Mesendoderm (in vitro differentiated cells): ENCODE results near the gene SF3B3.

Source experiments
- DNase-seq: peaks from one replicate; pipeline ENCODE4 v3.0.0; 2013
- H2AK5ac ChIP-seq: 2 replicates; pipeline ENCODE4 v1.6.1; 2013; ENCODE audit warnings: low read length, inconsistent platforms
- H2BK120ac ChIP-seq: 2 replicates; pipeline ENCODE4 v1.6.1; 2013; ENCODE audit warnings: low read depth, mild to moderate bottlenecking, low read length, moderate library complexity, mixed read lengths
- H2BK15ac ChIP-seq: replicated peaks from 2 replicates; pipeline ENCODE4 v1.6.1; 2013; ENCODE audit warnings: low read depth, mild to moderate bottlenecking, moderate library complexity
- H2BK5ac ChIP-seq: 2 replicates; pipeline ENCODE4 v1.6.1; 2013; ENCODE audit warnings: low read length, inconsistent platforms
- H3K18ac ChIP-seq: 2 replicates; pipeline ENCODE4 v1.6.1; 2013; ENCODE audit warnings: mild to moderate bottlenecking, low read length, mixed read lengths
- H3K23ac ChIP-seq: one replicate; pipeline ENCODE4 v1.6.1; 2013; ENCODE audit warnings: low read length
- H3K27ac ChIP-seq: 2 replicates; pipeline ENCODE4 v1.5.1; 2013; ENCODE audit warnings: low read depth, mild to moderate bottlenecking, inconsistent platforms, low read length, moderate library complexity
- H3K27me3 ChIP-seq: 2 replicates; pipeline ENCODE4 v1.6.1; 2013; ENCODE audit warnings: low read length, control low read depth, mild to moderate bottlenecking, inconsistent platforms; ENCODE audit not compliant: insufficient read depth, poor library complexity
- H3K36me3 ChIP-seq: 2 replicates; pipeline ENCODE4 v1.6.1; 2013; ENCODE audit warnings: low read length, inconsistent platforms; ENCODE audit not compliant: control insufficient read depth, insufficient read depth
- H3K4ac ChIP-seq: one replicate; pipeline ENCODE4 v1.6.1; 2013; ENCODE audit warnings: low read depth, mild to moderate bottlenecking, low read length, moderate library complexity
- H3K4me1 ChIP-seq: 2 replicates; pipeline ENCODE4 v1.6.1; 2013; ENCODE audit warnings: low read depth, low read length, inconsistent platforms; ENCODE audit not compliant: control insufficient read depth
- H3K4me2 ChIP-seq: 2 replicates; pipeline ENCODE4 v1.6.1; 2013; ENCODE audit warnings: low read length
- H3K4me3 ChIP-seq: 2 replicates; pipeline ENCODE4 v1.5.1; 2013; ENCODE audit warnings: mild to moderate bottlenecking, low read length
- H3K56ac ChIP-seq: one replicate; pipeline ENCODE4 v1.6.1; 2013; ENCODE audit warnings: low read length
- H3K79me1 ChIP-seq: 2 replicates; pipeline ENCODE4 v1.6.1; 2013; ENCODE audit warnings: low read length, inconsistent platforms
- H3K79me2 ChIP-seq: 2 replicates; pipeline ENCODE4 v1.6.1; 2013; ENCODE audit warnings: mild to moderate bottlenecking, low read length; ENCODE audit not compliant: control insufficient read depth, insufficient read depth
- H3K9ac ChIP-seq: 2 replicates; pipeline ENCODE4 v1.6.1; 2013; ENCODE audit warnings: low read length, inconsistent platforms
- H4K5ac ChIP-seq: one replicate; pipeline ENCODE4 v1.6.1; 2013; ENCODE audit warnings: low read length
- H4K8ac ChIP-seq: one replicate; pipeline ENCODE4 v1.6.1; 2013; ENCODE audit warnings: low read depth, mild to moderate bottlenecking, control low read depth, low read length, moderate library complexity
- WGBS: extraction: QIAGEN DNeasy Blood & Tissue Kit; methylation state at CpG from one replicate; pipeline ENCODE4 v1.1.7; 2013; ENCODE audit warnings: low lambda C conversion rate, missing lambda C conversion rate; ENCODE audit not compliant: insufficient coverage; ENCODE audit errors: extremely low coverage; 5-methylcytosine and 5-hydroxymethylcytosine counted together

The SF3B3 gene

DNA sequence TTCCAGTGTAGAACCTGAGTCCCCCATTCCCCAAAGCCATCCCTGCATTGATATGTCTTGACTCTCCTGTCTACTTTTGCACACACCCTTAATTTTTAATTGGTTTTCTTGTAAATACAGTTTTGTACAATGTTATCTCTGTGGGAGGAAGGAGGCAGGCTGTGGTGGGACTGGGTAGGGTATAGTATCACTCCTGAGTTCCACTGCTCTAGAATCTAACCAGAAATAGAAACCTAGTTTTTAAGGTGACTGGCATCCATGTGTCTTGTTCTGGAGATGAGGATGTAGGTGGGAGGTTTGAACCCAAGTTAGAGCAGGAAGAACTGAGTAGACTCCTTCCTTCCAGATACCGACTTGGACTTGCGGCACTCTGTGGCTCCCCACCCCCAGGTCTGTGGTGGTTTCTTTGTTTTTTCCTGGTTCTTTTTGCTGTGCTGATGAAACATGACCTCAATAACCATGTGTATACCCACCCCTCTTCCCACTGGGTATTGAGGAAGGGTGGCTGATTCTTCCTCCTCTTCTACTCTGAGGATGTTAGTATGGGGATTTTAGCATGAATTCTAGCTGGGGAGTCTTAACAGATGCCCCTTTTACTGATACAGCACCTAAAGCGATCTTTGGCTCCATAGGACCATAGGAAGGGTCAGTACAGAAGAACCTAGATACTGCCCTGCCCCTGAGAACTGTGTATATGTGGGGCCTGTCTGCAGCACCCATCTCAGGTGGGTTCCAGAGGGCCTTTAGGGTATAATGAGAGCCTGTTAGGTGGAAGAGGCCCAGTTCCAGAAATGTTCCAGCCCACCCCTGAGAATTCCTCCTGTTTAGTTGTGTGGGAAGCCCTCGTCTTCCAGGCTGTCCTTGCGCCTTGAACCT lies 48.7 kb downstream of the SF3B3 start:
- Histone ChIP-seq H2AK5ac (no peak overlapping the region), H2BK120ac (no peak overlapping the region), H3K4me2 (no peak overlapping the region), H3K9ac (no peak overlapping the region), H3K36me3 (peaks cover 41% of the 10 kb centered on the region), H3K79me1 (peaks cover 7% of the 10 kb centered on the region), H2BK5ac (no peak overlapping the region), H3K4me3 (no peak overlapping the region), H3K79me2 (no peaks in the 10 kb centered on the region), H3K23ac (no peak overlapping the region), H4K8ac (no peak overlapping the region), H3K18ac (no peak overlapping the region), H3K27ac (no peak overlapping the region), H3K27me3 (no peaks in the 10 kb centered on the region), H3K4ac (no peak overlapping the region), H3K56ac (no peak overlapping the region), H4K5ac (no peak overlapping the region), H3K4me1 (no peaks in the 10 kb centered on the region), H2BK15ac (no peak overlapping the region)
- DNase-seq = no peak
- no CpG with 5 or more reads among the region's 5 CpGs for WGBS

- H3K79me1 ChIP-seq = peaks cover 7% of the 10 kb centered on the region
- no peak overlapping the region for H3K9ac ChIP-seq
- no peak overlapping the region for H3K4me2 ChIP-seq
- H2AK5ac ChIP-seq = no peak overlapping the region
- H2BK5ac ChIP-seq = no peak overlapping the region
- no peak overlapping the region for H2BK15ac ChIP-seq
- no peak overlapping the region for H4K8ac ChIP-seq
- no peak overlapping the region for H2BK120ac ChIP-seq
- H3K18ac ChIP-seq = no peak overlapping the region
- no peaks in the 10 kb centered on the region for H3K79me2 ChIP-seq
- H3K4ac ChIP-seq = no peak overlapping the region
- peaks cover 40% of the 10 kb centered on the region for H3K36me3 ChIP-seq
- no peak for DNase-seq
- H3K4me3 ChIP-seq = no peak overlapping the region
- H3K27me3 ChIP-seq = no peaks in the 10 kb centered on the region
- H3K4me1 ChIP-seq = no peaks in the 10 kb centered on the region
- WGBS = no CpG with 5 or more reads among the region's 2 CpGs
- H3K23ac ChIP-seq = no peak overlapping the region
- H4K5ac ChIP-seq = no peak overlapping the region
- no peak overlapping the region for H3K27ac ChIP-seq
- H3K56ac ChIP-seq = no peak overlapping the region
These were observed 49.3 kb downstream of the SF3B3 start for GRCh38 chr16:70572926-70573270.

DNA sequence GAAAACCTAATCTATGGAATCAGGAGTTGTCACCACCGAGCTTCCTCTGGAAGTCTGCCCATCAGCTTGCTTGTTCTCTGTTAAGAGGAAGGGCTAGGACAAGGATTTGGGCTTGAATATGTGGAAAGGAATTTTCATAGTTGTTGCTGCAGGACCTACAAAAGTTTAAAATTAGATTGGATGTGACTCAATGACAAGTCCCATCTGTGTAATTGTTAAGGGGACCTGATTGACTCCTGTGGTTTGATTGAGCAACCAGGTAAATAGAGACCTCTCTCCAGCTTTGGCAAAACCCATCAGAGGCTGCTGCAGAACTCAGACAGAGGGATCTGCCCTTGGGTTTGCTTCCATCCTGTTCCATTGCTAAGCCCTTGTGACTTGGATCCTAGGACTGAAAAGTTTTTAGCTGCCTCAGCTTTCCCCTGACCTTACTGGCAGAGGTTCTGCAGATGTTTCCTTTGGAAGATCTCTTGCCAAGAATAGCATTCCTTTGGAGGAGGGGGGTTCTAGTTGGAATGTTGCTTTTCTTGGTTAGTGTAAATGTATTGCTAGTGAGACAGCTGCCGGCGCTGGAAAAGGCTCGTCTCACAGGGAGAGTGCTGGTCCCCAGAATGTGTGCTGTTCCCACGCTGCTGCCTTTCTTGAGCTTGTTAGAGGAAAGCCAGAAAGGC lies 50.0 kb downstream of the SF3B3 start:
- Histone ChIP-seq H3K23ac (no peak overlapping the region), H3K4me1 (no peaks in the 10 kb centered on the region), H3K36me3 (peaks cover 36% of the 10 kb centered on the region), H2BK5ac (no peak overlapping the region), H2AK5ac (no peak overlapping the region), H3K4ac (no peak overlapping the region), H3K56ac (no peak overlapping the region), H3K27me3 (no peaks in the 10 kb centered on the region), H3K9ac (no peak overlapping the region), H3K4me2 (no peak overlapping the region), H3K27ac (no peak overlapping the region), H4K8ac (no peak overlapping the region), H3K4me3 (no peak overlapping the region), H3K79me1 (peaks cover 7% of the 10 kb centered on the region), H3K79me2 (no peaks in the 10 kb centered on the region), H2BK120ac (no peak overlapping the region), H4K5ac (no peak overlapping the region), H2BK15ac (no peak overlapping the region), H3K18ac (no peak overlapping the region)
- no CpG with 5 or more reads among the region's 5 CpGs for WGBS
- peak; percentile 47 for DNase-seq

GRCh38 chr16:70574595-70575271 lies 51.1 kb downstream of the SF3B3 start:
- no peak overlapping the region for H4K5ac ChIP-seq
- H3K18ac ChIP-seq = no peak overlapping the region
- no peak overlapping the region for H2BK5ac ChIP-seq
- no peaks in the 10 kb centered on the region for H3K27me3 ChIP-seq
- H3K27ac ChIP-seq = no peak overlapping the region
- H3K23ac ChIP-seq = no peak overlapping the region
- H4K8ac ChIP-seq = no peak overlapping the region
- H3K4ac ChIP-seq = no peak overlapping the region
- no peak overlapping the region for H3K4me3 ChIP-seq
- H2BK15ac ChIP-seq = no peak overlapping the region
- peaks cover 2% of the 10 kb centered on the region for H3K79me1 ChIP-seq
- H3K36me3 ChIP-seq = peaks cover 30% of the 10 kb centered on the region
- no peak overlapping the region for H2BK120ac ChIP-seq
- H3K79me2 ChIP-seq = no peaks in the 10 kb centered on the region
- no peak overlapping the region for H2AK5ac ChIP-seq
- H3K4me1 ChIP-seq = no peaks in the 10 kb centered on the region
- WGBS = no CpG with 5 or more reads among the region's 8 CpGs
- H3K9ac ChIP-seq = no peak overlapping the region
- no peak for DNase-seq
- no peak overlapping the region for H3K56ac ChIP-seq
- no peak overlapping the region for H3K4me2 ChIP-seq

DNA sequence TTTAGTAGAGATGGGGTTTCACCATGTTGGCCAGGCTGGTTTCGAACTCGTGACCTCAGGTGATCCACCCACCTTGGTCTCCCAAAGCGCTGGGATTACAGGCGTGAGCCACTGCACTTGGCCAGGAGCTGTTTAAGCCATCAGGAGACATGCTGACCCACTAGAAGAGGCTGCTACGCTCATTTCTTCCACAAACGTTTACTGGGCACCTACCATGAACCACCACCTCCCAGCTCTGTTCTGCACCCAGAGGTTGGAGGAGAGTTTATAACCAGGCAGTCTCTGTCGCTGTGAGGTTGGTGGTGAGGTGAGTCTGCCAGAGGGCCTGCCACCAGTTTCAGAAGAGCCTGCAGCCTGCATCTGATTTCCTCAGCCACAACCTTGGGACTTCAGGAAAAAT lies 51.8 kb downstream of the SF3B3 start:
- Histone ChIP-seq H3K36me3 (peaks cover 28% of the 10 kb centered on the region), H2BK15ac (no peak overlapping the region), H3K56ac (no peak overlapping the region), H4K8ac (no peak overlapping the region), H2BK5ac (no peak overlapping the region), H3K4me2 (no peak overlapping the region), H3K4ac (no peak overlapping the region), H3K23ac (no peak overlapping the region), H2BK120ac (no peak overlapping the region), H3K4me1 (no peaks in the 10 kb centered on the region), H3K27ac (no peak overlapping the region), H3K79me2 (no peaks in the 10 kb centered on the region), H3K9ac (no peak overlapping the region), H2AK5ac (no peak overlapping the region), H3K79me1 (peaks cover 2% of the 10 kb centered on the region), H4K5ac (no peak overlapping the region), H3K18ac (no peak overlapping the region), H3K4me3 (no peak overlapping the region), H3K27me3 (no peaks in the 10 kb centered on the region)
- WGBS = no CpG with 5 or more reads among the region's 7 CpGs
- DNase-seq = no peak
